HCT116 (cell line): ENCODE measurements around the gene MDFI. TPM values are rescaled to one million over a fixed set of nuclear protein-coding genes. Genes with fewer than 3 reads are reported as not detected.

Source experiments
- ATAC-seq: fragments of 200-7000 bp; cut with Tn5 transposase; 2 replicates; pipeline ENCODE4 v1.9.1; 2020; ENCODE audit warnings: mild to moderate bottlenecking, moderate library complexity
- BruUV-seq: library from RNA; stranded (reverse); fragments of 400-500 nt; replicated peaks from 2 replicates; lab custom pipeline; 2021; lab: Mats Ljungman, UMichigan
- CTCF ChIA-PET: fragments of 300-600 bp; sonication (Branson Sonifier 250); formaldehyde crosslinking; loops from one replicate; lab custom pipeline; 2021; ENCODE audit warnings: antibody characterized with exemption; lab: Charles Lee
- POLR2A ChIA-PET: fragments of 300-600, 350-600 bp; sonication (Branson Sonifier 250); formaldehyde crosslinking; loops from one replicate; lab custom pipeline; 2021; ENCODE audit warnings: antibody characterized with exemption; lab: Charles Lee
- RAD21 ChIA-PET, 2 experiments: fragments of 300-600 bp; sonication (Branson Sonifier 250); formaldehyde crosslinking; loops; one replicate each; lab custom pipeline; 2023; ENCODE audit warnings: low total read pairs in 2 of 2; ENCODE audit not compliant: uncharacterized antibody in 2 of 2, unreplicated experiment in 2 of 2, low non-redundant PET in 1 of 2; lab: Charles Lee
- DNase-seq: peaks from one replicate; pipeline ENCODE4 v3.0.0-alpha.2; 2010; ENCODE audit warnings: low read depth, low spot score
- H2AFZ ChIP-seq: fragments of 200-600 bp; shearing (Covaris generic), sonication (generic); 2 replicates; pipeline ENCODE4 v1.6.1; 2017; ENCODE audit warnings: low read depth, mixed run types, mixed read lengths, antibody characterized with exemption, low read length; ENCODE audit not compliant: poor library complexity, severe bottlenecking
- H3K27ac ChIP-seq: 2 replicates; pipeline ENCODE4 v1.5.1; 2012; ENCODE audit warnings: low read depth, low read length
- H3K27me3 ChIP-seq: fragments of 200-600 bp; sonication (generic); 2 replicates; pipeline ENCODE4 v1.6.1; 2016; ENCODE audit warnings: mixed run types, low read length, mixed read lengths; ENCODE audit not compliant: insufficient read depth
- H3K36me3 ChIP-seq, 2 experiments: fragments of 200-500 bp in 1 of 2; fragments of 200-600 bp in 1 of 2; sonication (Bioruptor generic) in 1 of 2; sonication (generic) in 1 of 2; 2 replicates each; pipeline versions ENCODE4 v1.5.1 to v1.6.1; 2014 to 2016; ENCODE audit warnings: low read length in 2 of 2, inconsistent platforms in 1 of 2, mixed read lengths in 1 of 2, mixed run types in 1 of 2; ENCODE audit not compliant: insufficient read depth in 2 of 2, control insufficient read depth in 1 of 2
- H3K4me1 ChIP-seq, 2 experiments: fragments of 200-600 bp in 1 of 2; sonication (generic) in 1 of 2; 2 replicates each; pipeline versions ENCODE4 v1.5.1 to v1.6.1; 2012 to 2017; ENCODE audit warnings: low read length in 2 of 2, inconsistent platforms in 1 of 2, mild to moderate bottlenecking in 1 of 2, mixed read lengths in 1 of 2, mixed run types in 1 of 2, moderate library complexity in 1 of 2; ENCODE audit not compliant: insufficient read depth in 2 of 2, control insufficient read depth in 1 of 2
- H3K4me2 ChIP-seq: fragments of 200-600 bp; sonication (generic); 2 replicates; pipeline ENCODE4 v1.6.1; 2017; ENCODE audit warnings: mixed run types, low read length, mixed read lengths
- H3K4me3 ChIP-seq, 2 experiments: fragments of 200-600 bp in 1 of 2; sonication (generic) in 1 of 2; replicated peaks in 1 of 2; 2 replicates each; pipeline ENCODE4 v1.5.1; 2011 to 2016; ENCODE audit warnings: low read length in 2 of 2, control low read depth in 1 of 2, low read depth in 1 of 2, mild to moderate bottlenecking in 1 of 2, mixed read lengths in 1 of 2, mixed run types in 1 of 2
- H3K79me2 ChIP-seq: fragments of 200-600 bp; sonication (generic); 2 replicates; pipeline ENCODE4 v1.6.1; 2017; ENCODE audit warnings: mild to moderate bottlenecking, mixed run types, low read length, moderate library complexity, mixed read lengths; ENCODE audit not compliant: insufficient read depth
- H3K9ac ChIP-seq: fragments of 200-600 bp; sonication (generic); 2 replicates; pipeline ENCODE4 v1.6.1; 2016; ENCODE audit warnings: low read length, mixed read lengths
- H3K9me2 ChIP-seq: fragments of 200-600 bp; sonication (generic), shearing (Covaris generic); 2 replicates; pipeline ENCODE4 v1.6.1; 2017; ENCODE audit warnings: mixed run types, mild to moderate bottlenecking, moderate library complexity; ENCODE audit not compliant: insufficient read depth
- H3K9me3 ChIP-seq, 2 experiments: fragments of 200-500 bp in 1 of 2; fragments of 200-600 bp in 1 of 2; sonication (Bioruptor generic) in 1 of 2; sonication (generic) in 1 of 2; 2 replicates each; pipeline ENCODE4 v1.6.1; 2014 to 2017; ENCODE audit warnings: low read length in 2 of 2, mixed read lengths in 2 of 2, inconsistent platforms in 1 of 2, low read depth in 1 of 2, mild to moderate bottlenecking in 1 of 2, mixed run types in 1 of 2, moderate library complexity in 1 of 2; ENCODE audit not compliant: control insufficient read depth in 1 of 2, insufficient read depth in 1 of 2
- H4K20me1 ChIP-seq: fragments of 200-600 bp; sonication (generic), shearing (Covaris generic); 2 replicates; pipeline ENCODE4 v1.6.1; 2017; ENCODE audit warnings: mixed run types, mild to moderate bottlenecking, moderate library complexity; ENCODE audit not compliant: insufficient read depth
- CEBPB ChIP-seq: IDR thresholded peaks from 2 replicates; pipeline ENCODE4 v1.6.1; 2012; ENCODE audit warnings: low read depth
- EGR1 ChIP-seq: IDR thresholded peaks from 2 replicates; pipeline ENCODE4 v1.6.1; 2012; ENCODE audit warnings: low read depth
- EZH2phosphoT487 ChIP-seq: fragments of 200-600 bp; IDR thresholded peaks from 2 replicates; pipeline ENCODE4 v1.6.1; 2018; ENCODE audit warnings: antibody characterized with exemption, borderline replicate concordance
- FOSL1 ChIP-seq: IDR thresholded peaks from 2 replicates; pipeline ENCODE4 v1.6.1; 2012; ENCODE audit warnings: low read depth
- POLR2AphosphoS5 ChIP-seq: IDR thresholded peaks from 2 replicates; pipeline ENCODE4 v1.6.1; 2011; ENCODE audit warnings: mild to moderate bottlenecking, low read depth, low read length, moderate library complexity
- RAD21 ChIP-seq: IDR thresholded peaks from 2 replicates; pipeline ENCODE4 v1.6.1; 2012; ENCODE audit warnings: low read depth, mild to moderate bottlenecking
- REST ChIP-seq: IDR thresholded peaks from 2 replicates; pipeline ENCODE4 v1.6.1; 2012; ENCODE audit warnings: low read depth
- TCF7L2 ChIP-seq: IDR thresholded peaks from 2 replicates; pipeline ENCODE4 v1.7.0; 2011; ENCODE audit warnings: borderline replicate concordance, inconsistent platforms; ENCODE audit not compliant: insufficient read depth, insufficient read length; ENCODE audit errors: extremely low read depth
- ZNF274 ChIP-seq: fragments of 200-500 bp; sonication (Bioruptor generic); IDR thresholded peaks from 2 replicates; pipeline ENCODE4 v1.6.1; 2014; ENCODE audit warnings: mild to moderate bottlenecking, low read depth, low read length, inconsistent platforms
- intact Hi-C: fragments of 100-400 bp; cut with micrococcal nuclease; formaldehyde crosslinking; loops from 2 replicates; pipeline ENCODE4 v1.10.0; 2022
- total RNA-seq: library from RNA; stranded (reverse); gene quantifications from one replicate; pipeline ENCODE4 v1.2.1, GENCODE V29; 2021; ENCODE audit not compliant: unreplicated experiment

Gene MDFI
- total RNA-seq, 1 experiment from 2014 or later, result 35.5 TPM

- DNase-seq, result no peak
- Histone ChIP-seq H3K27me3 (no peaks in the 10 kb centered on the region), H4K20me1 (no peaks in the 10 kb centered on the region), H3K9me2 (no peaks in the 10 kb centered on the region), H3K4me1 (peaks cover 13 to 15% of the 10 kb centered on the region in 2 experiments), H3K9me3 (no peaks in the 10 kb centered on the region), H3K79me2 (no peaks in the 10 kb centered on the region), H3K4me2 (no peak overlapping the region), H3K4me3 (no peak overlapping the region), H3K9ac (no peak overlapping the region), H3K36me3 (no peaks in the 10 kb centered on the region), H2AFZ (no peak overlapping the region), H3K27ac (no peak overlapping the region)
- intact Hi-C loops, result no loop called here
- ChIA-PET RAD21 (no interaction called here), POLR2A (no interaction called here), CTCF (no interaction called here)
- TF ChIP-seq POLR2AphosphoS5, result no peak
- no peak for TF ChIP-seq FOSL1
- no peak for TF ChIP-seq EGR1
- TF ChIP-seq RAD21, result no peak
- TF ChIP-seq ZNF274, result no peak
- no peak for TF ChIP-seq CEBPB
- TF ChIP-seq TCF7L2, result no peak
- no peak for TF ChIP-seq EZH2phosphoT487
- no peak for TF ChIP-seq REST
- no peak for ATAC-seq
- BruUV-seq, result no TSS peak
Observed at GRCh38 chr6:41630946-41631345, 7.3 kb upstream of the MDFI start.
